H1 (cell line): Measurements from ENCODE around the gene CSN3. TPM values are rescaled to one million over a fixed set of nuclear protein-coding genes. Genes with fewer than 3 reads are reported as not detected.

ENCODE experiments used
- CTCF ChIA-PET: fragments of 300-600 bp; sonication (Branson Sonifier 250); formaldehyde crosslinking; loops from one replicate; lab custom pipeline; 2021; ENCODE audit not compliant: partially characterized antibody; lab: Charles Lee
- POLR2A ChIA-PET: fragments of 300-600 bp; sonication (Branson Sonifier 250); formaldehyde crosslinking; loops from one replicate; lab custom pipeline; 2021; ENCODE audit warnings: inconsistent platforms; ENCODE audit not compliant: partially characterized antibody; lab: Charles Lee
- DNase-seq, 2 experiments: peaks; one replicate each; pipeline versions ENCODE4 v3.0.0 to v3.0.0-alpha.2; 2010 to 2022; ENCODE audit warnings: low spot score in 2 of 2, low read depth in 1 of 2, mixed read lengths in 1 of 2
- FAIRE-seq: peaks from 2 replicates; lab custom pipeline; 2011; peaks lifted over from hg19 to GRCh38; lab: Jason Lieb, UNC
- H2AFZ ChIP-seq: 2 replicates; pipeline ENCODE4 v1.8.1; 2012; ENCODE audit warnings: low read length, inconsistent platforms
- H2AK5ac ChIP-seq: 2 replicates; pipeline ENCODE4 v1.6.1; 2013; ENCODE audit warnings: low read depth, low read length
- H2BK120ac ChIP-seq: replicated peaks from 2 replicates; pipeline ENCODE3; 2013; ENCODE audit warnings: low read depth, low read length, inconsistent platforms
- H2BK12ac ChIP-seq: 2 replicates; pipeline ENCODE4 v1.6.1; 2013; ENCODE audit warnings: low read depth, low read length
- H2BK15ac ChIP-seq: 2 replicates; pipeline ENCODE4 v1.6.1; 2013; ENCODE audit warnings: low read length
- H2BK20ac ChIP-seq: 2 replicates; pipeline ENCODE4 v1.6.1; 2013; ENCODE audit warnings: low read length
- H2BK5ac ChIP-seq: 2 replicates; pipeline ENCODE4 v1.6.1; 2013; ENCODE audit warnings: low read depth, low read length
- H3K14ac ChIP-seq: 2 replicates; pipeline ENCODE4 v1.6.1; 2013; ENCODE audit warnings: inconsistent platforms; ENCODE audit not compliant: insufficient read length
- H3K18ac ChIP-seq: 2 replicates; pipeline ENCODE4 v1.6.1; 2013; ENCODE audit warnings: low read length; ENCODE audit errors: extremely low read depth
- H3K23ac ChIP-seq: 2 replicates; pipeline ENCODE4 v1.6.1; 2013; ENCODE audit warnings: inconsistent platforms; ENCODE audit not compliant: insufficient read length
- H3K23me2 ChIP-seq: 2 replicates; pipeline ENCODE4 v1.6.1; 2013; ENCODE audit warnings: low read depth, low read length
- H3K27ac ChIP-seq: 2 replicates; pipeline ENCODE4 v1.6.1; 2011; ENCODE audit warnings: low read depth, low read length, inconsistent platforms
- H3K27me3 ChIP-seq, 4 experiments: replicated peaks in 1 of 4; 1 replicate in 1 of 4; 2 replicates in 3 of 4; pipeline versions ENCODE4 v1.6.1 to v1.8.1; 2011 to 2013; ENCODE audit warnings: low read length in 3 of 4, mild to moderate bottlenecking in 3 of 4, inconsistent platforms in 2 of 4, mixed read lengths in 2 of 4, moderate library complexity in 1 of 4; ENCODE audit not compliant: control insufficient read depth in 3 of 4, insufficient read depth in 3 of 4; ENCODE audit errors: extremely low read depth in 1 of 4
- H3K36me3 ChIP-seq, 4 experiments: 2 replicates each; pipeline versions ENCODE4 v1.6.1 to v1.8.1; 2011 to 2013; ENCODE audit warnings: mild to moderate bottlenecking in 4 of 4, low read length in 3 of 4, moderate library complexity in 2 of 4, control low read depth in 1 of 4, inconsistent platforms in 1 of 4; ENCODE audit not compliant: insufficient read depth in 4 of 4, control insufficient read depth in 2 of 4
- H3K4ac ChIP-seq: replicated peaks from 2 replicates; pipeline ENCODE3; 2013; ENCODE audit warnings: low read length, low read depth, mixed read lengths, inconsistent platforms; ENCODE audit not compliant: insufficient read length
- H3K4me1 ChIP-seq, 4 experiments: replicated peaks in 1 of 4; 1 replicate in 1 of 4; 2 replicates in 3 of 4; pipeline versions ENCODE4 v1.6.1 to v1.8.1; 2011 to 2013; ENCODE audit warnings: low read length in 3 of 4, inconsistent platforms in 2 of 4, mixed read lengths in 1 of 4; ENCODE audit not compliant: insufficient read depth in 4 of 4, control insufficient read depth in 3 of 4
- H3K4me2 ChIP-seq, 2 experiments: 2 replicates each; pipeline versions ENCODE4 v1.6.1 to v1.8.1; 2011 to 2013; ENCODE audit warnings: low read depth in 2 of 2, low read length in 2 of 2, control low read depth in 1 of 2, inconsistent platforms in 1 of 2, mild to moderate bottlenecking in 1 of 2; ENCODE audit not compliant: insufficient read depth in 1 of 2
- H3K4me3 ChIP-seq, 4 experiments: fragments of 200-600, 300-600 bp in 1 of 4; sonication (generic), shearing (Covaris generic), sonication (Bioruptor Twin) in 1 of 4; 2 replicates each; pipeline versions ENCODE4 v1.5.1 to v1.8.1; 2011 to 2016; ENCODE audit warnings: low read length in 4 of 4, low read depth in 3 of 4, control low read depth in 2 of 4, inconsistent platforms in 2 of 4, mild to moderate bottlenecking in 2 of 4, mixed read lengths in 1 of 4, moderate library complexity in 1 of 4; ENCODE audit not compliant: insufficient read depth in 2 of 4; ENCODE audit errors: extremely low read depth in 1 of 4
- H3K56ac ChIP-seq: replicated peaks from 2 replicates; pipeline ENCODE3; 2013; ENCODE audit warnings: low read depth, mild to moderate bottlenecking, mixed read lengths, low read length, inconsistent platforms; ENCODE audit not compliant: insufficient read length
- H3K79me1 ChIP-seq: 2 replicates; pipeline ENCODE4 v1.6.1; 2013; ENCODE audit warnings: low read depth, low read length, control low read depth
- H3K79me2 ChIP-seq, 2 experiments: 2 replicates each; pipeline versions ENCODE4 v1.6.1 to v1.8.1; 2012 to 2013; ENCODE audit warnings: low read length in 2 of 2, mild to moderate bottlenecking in 2 of 2, inconsistent platforms in 1 of 2; ENCODE audit not compliant: insufficient read depth in 2 of 2, control insufficient read depth in 1 of 2
- H3K9ac ChIP-seq, 4 experiments: replicated peaks in 1 of 4; 1 replicate in 1 of 4; 2 replicates in 3 of 4; pipeline versions ENCODE4 v1.6.1 to v1.8.1; 2011 to 2013; ENCODE audit warnings: low read depth in 3 of 4, low read length in 3 of 4, control low read depth in 2 of 4, mild to moderate bottlenecking in 2 of 4, moderate library complexity in 2 of 4, inconsistent platforms in 1 of 4; ENCODE audit errors: extremely low read depth in 1 of 4
- H3K9me3 ChIP-seq, 2 experiments: 2 replicates each; pipeline versions ENCODE4 v1.6.1 to v1.8.1; 2012 to 2013; ENCODE audit warnings: mild to moderate bottlenecking in 2 of 2, moderate library complexity in 2 of 2, control low read depth in 1 of 2, inconsistent platforms in 1 of 2, low read depth in 1 of 2, low read length in 1 of 2, mixed read lengths in 1 of 2; ENCODE audit not compliant: insufficient read depth in 2 of 2
- H4K20me1 ChIP-seq, 2 experiments: replicated peaks in 1 of 2; 2 replicates each; pipeline versions ENCODE3 to v1.8.1; 2011 to 2013; ENCODE audit warnings: inconsistent platforms in 2 of 2, low read length in 2 of 2, mild to moderate bottlenecking in 1 of 2; ENCODE audit not compliant: insufficient read depth in 2 of 2, control insufficient read depth in 1 of 2
- H4K5ac ChIP-seq: 2 replicates; pipeline ENCODE4 v1.6.1; 2013; ENCODE audit warnings: low read length, low read depth, mixed read lengths, inconsistent platforms; ENCODE audit not compliant: insufficient read length
- H4K8ac ChIP-seq: 2 replicates; pipeline ENCODE4 v1.8.0; 2013; ENCODE audit warnings: mild to moderate bottlenecking, moderate library complexity, low read length, inconsistent platforms; ENCODE audit not compliant: insufficient read depth; ENCODE audit errors: extremely low read depth
- H4K91ac ChIP-seq: replicated peaks from 2 replicates; pipeline ENCODE3; 2013; ENCODE audit warnings: low read length, mixed read lengths, inconsistent platforms; ENCODE audit not compliant: insufficient read length
- MAFK ChIP-seq: IDR thresholded peaks from 2 replicates; pipeline ENCODE4 v1.6.1; 2012; ENCODE audit warnings: low read depth, mild to moderate bottlenecking, improper control_type of control experiment, low read length
- RAD21 ChIP-seq, 2 experiments: IDR thresholded peaks in 1 of 2; conservative IDR thresholded peaks in 1 of 2; 2 replicates each; pipeline ENCODE4 v1.6.1; 2011; ENCODE audit warnings: low read depth in 2 of 2, low read length in 2 of 2, improper control_type of control experiment in 1 of 2, inconsistent platforms in 1 of 2, mild to moderate bottlenecking in 1 of 2, moderate library complexity in 1 of 2
- WGBS, 2 experiments: shearing (Covaris generic) in 1 of 2; methylation state at CpG; one replicate each; pipeline versions ENCODE4 v1.1.6 to v1.1.7; 2013 to 2015; ENCODE audit warnings: low lambda C conversion rate in 2 of 2, mixed read lengths in 2 of 2, inconsistent platforms in 1 of 2, low coverage in 1 of 2, missing lambda C conversion rate in 1 of 2; ENCODE audit not compliant: insufficient replicate concordance in 2 of 2, insufficient coverage in 1 of 2, insufficient read length in 1 of 2; ENCODE audit errors: extremely low coverage in 1 of 2, missing lambda C conversion rate in 1 of 2; 5-methylcytosine and 5-hydroxymethylcytosine counted together
- polyA plus RNA-seq, 7 experiments: library from polyadenylated mRNA; depleted of rRNA in 3 of 7; stranded (reverse) in 5 of 7; unstranded in 2 of 7; fragments of >200 nt in 5 of 7; fragments of 200-250 nt in 2 of 7; gene quantifications; 1 replicate in 5 of 7; 2 replicates in 1 of 7; 4 replicates in 1 of 7; pipeline versions ENCODE4 v1.2.1 to v1.2.3, GENCODE V29; 2011 to 2013; ENCODE audit warnings: missing spikeins in 2 of 7, mixed read lengths in 2 of 7
- total RNA-seq: library from RNA; stranded (reverse); fragmentation: NEBNext Ultra II Directional; extraction: Animal tissue kit (Norgen Biotek cat#: 25700); gene quantifications from 2 replicates; pipeline ENCODE4 v1.2.1, GENCODE V29; 2021

The CSN3 gene
- total and polyA plus RNA-seq, 2 of the 8 experiments (the other 6 are each of a cell fraction or from before 2014, with no cell fraction given) = not detected

DNA sequence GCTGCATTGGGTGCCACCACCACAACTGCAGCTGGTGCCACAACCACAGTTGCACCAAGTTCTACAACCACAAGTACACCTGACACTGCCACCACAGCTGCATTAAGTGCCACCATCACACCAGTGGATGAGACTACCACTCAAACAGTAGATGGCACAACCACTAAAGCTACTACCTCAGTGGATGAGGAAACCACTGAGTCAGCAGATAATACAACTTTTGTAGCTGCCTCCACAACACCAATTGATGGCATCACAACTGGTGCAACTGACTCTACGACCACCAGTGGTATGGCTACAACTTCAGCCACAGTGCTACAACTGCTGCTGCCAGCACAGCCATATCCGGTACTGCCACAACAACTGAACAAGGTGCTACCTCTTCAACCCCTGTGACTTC is 57.2 kb downstream of the CSN3 start:
- no peak overlapping the region for H2BK20ac ChIP-seq
- H3K36me3 ChIP-seq = no peaks in the 10 kb centered on the region
- no peak overlapping the region for H2BK15ac ChIP-seq
- H2BK120ac ChIP-seq = no peak overlapping the region
- no peak for FAIRE-seq
- H3K23ac ChIP-seq = no peak overlapping the region
- TF ChIP-seq RAD21 (IDR thresholded peaks at IDR 0.05 in 1 of 2, conservative IDR thresholded peaks at IDR 0.05 in 1 of 2; ENCODE audit: low read depth in 2 of 2, low read length in 2 of 2) (no peak), MAFK (peak; percentile 29; the same call in 1 of the 2 replicates)
- TF ChIP-seq, all 59 proteins: peak for 1
- H2BK5ac ChIP-seq = no peak overlapping the region
- H3K79me2 ChIP-seq = no peaks in the 10 kb centered on the region
- H3K23me2 ChIP-seq = no peaks in the 10 kb centered on the region
- 75% methylated on average over 2 of the region's 2 CpGs; no CpG with 5 or more reads in 1 of the 2 experiments for WGBS, 2 experiments
- no peak overlapping the region for H3K14ac ChIP-seq
- no peak overlapping the region for H3K4me3 ChIP-seq
- H4K20me1 ChIP-seq = no peaks in the 10 kb centered on the region
- H3K9ac ChIP-seq = no peak overlapping the region
- H3K56ac ChIP-seq = no peak overlapping the region
- no peaks in the 10 kb centered on the region for H3K79me1 ChIP-seq
- no peak overlapping the region for H2AFZ ChIP-seq
- H3K4ac ChIP-seq = no peak overlapping the region
- no peak overlapping the region for H3K27ac ChIP-seq
- H4K5ac ChIP-seq = no peak overlapping the region
- POLR2A ChIA-PET = no interaction called here
- H3K4me2 ChIP-seq = no peak overlapping the region
- no peak overlapping the region for H2AK5ac ChIP-seq
- no peaks in the 10 kb centered on the region for H3K27me3 ChIP-seq
- no peak overlapping the region for H2BK12ac ChIP-seq
- CTCF ChIA-PET = interaction anchor here (1.4 kb wide), 1 partner anchor 16 kb away, joined by 3 read pairs; no protein-coding TSS in a partner anchor
- no peaks in the 10 kb centered on the region for H3K9me3 ChIP-seq
- no peak overlapping the region; the same call in 1 of the 2 replicates for H4K8ac ChIP-seq
- no peak overlapping the region for H4K91ac ChIP-seq
- H3K18ac ChIP-seq = no peak overlapping the region
- no peak for DNase-seq
- H3K4me1 ChIP-seq = no peaks in the 10 kb centered on the region
